ENCODE data around the gene SLC19A1.

Gene SLC19A1

GRCh38 chr21:45461806-45462341 is 80.4 kb downstream of the SLC19A1 start:
- no peaks in the 10 kb centered on the region for H3K36me3 ChIP-seq (ENCODE audit: control insufficient read depth, insufficient read depth, low read length)
- H3K27me3 ChIP-seq (ENCODE audit: control insufficient read depth, insufficient read depth, low read length, poor library complexity, severe bottlenecking), result no peaks in the 10 kb centered on the region
- no peaks in the 10 kb centered on the region for H3K4me1 ChIP-seq (ENCODE audit: control insufficient read depth, insufficient read depth, low read length)
- H3K9me3 ChIP-seq (ENCODE audit: control insufficient read depth, low read length), result no peaks in the 10 kb centered on the region
- H3K4me3 ChIP-seq (ENCODE audit: insufficient read depth, low read depth, low read length), result no peak overlapping the region
- H3K27ac ChIP-seq (ENCODE audit: insufficient read depth, low read depth, low read length, poor library complexity, severe bottlenecking), result no peak overlapping the region

- Histone ChIP-seq H3K36me3 (ENCODE audit: control insufficient read depth, insufficient read depth, low read length) (no peaks in the 10 kb centered on the region), H3K4me3 (ENCODE audit: insufficient read depth, low read depth, low read length) (no peak overlapping the region), H3K27ac (ENCODE audit: insufficient read depth, low read depth, low read length, poor library complexity, severe bottlenecking) (no peak overlapping the region), H3K9me3 (ENCODE audit: control insufficient read depth, low read length) (no peaks in the 10 kb centered on the region), H3K4me1 (ENCODE audit: control insufficient read depth, insufficient read depth, low read length) (no peaks in the 10 kb centered on the region), H3K27me3 (ENCODE audit: control insufficient read depth, insufficient read depth, low read length, poor library complexity, severe bottlenecking) (no peaks in the 10 kb centered on the region)
- 88 to 96% methylated on average over 5 of the region's 5 CpGs for WGBS, 2 experiments
Measured at GRCh38 chr21:45461369-45461750, 80.9 kb downstream of the SLC19A1 start.

- 95 to 96% methylated on average over 9 of the region's 9 CpGs for WGBS, 2 experiments
- H3K27ac ChIP-seq (ENCODE audit: insufficient read depth, low read depth, low read length, poor library complexity, severe bottlenecking), result no peak overlapping the region
- no peaks in the 10 kb centered on the region for H3K36me3 ChIP-seq (ENCODE audit: control insufficient read depth, insufficient read depth, low read length)
Measured at GRCh38 chr21:45460611-45461368, 81.5 kb downstream of the SLC19A1 start.

GRCh38 chr21:45460011-45460565 is 82.2 kb downstream of the SLC19A1 start:
- Histone ChIP-seq H3K4me3 (ENCODE audit: insufficient read depth, low read depth, low read length) (no peak overlapping the region), H3K27ac (ENCODE audit: insufficient read depth, low read depth, low read length, poor library complexity, severe bottlenecking) (no peak overlapping the region)

More at GRCh38 chr21:45460611-45461368, 81.5 kb downstream of the SLC19A1 start:
- H3K4me1 ChIP-seq (ENCODE audit: control insufficient read depth, insufficient read depth, low read length), result no peaks in the 10 kb centered on the region
- H3K27me3 ChIP-seq (ENCODE audit: control insufficient read depth, insufficient read depth, low read length, poor library complexity, severe bottlenecking), result no peaks in the 10 kb centered on the region
- H3K9me3 ChIP-seq (ENCODE audit: control insufficient read depth, low read length), result no peaks in the 10 kb centered on the region
- no peak overlapping the region for H3K4me3 ChIP-seq (ENCODE audit: insufficient read depth, low read depth, low read length)

GRCh38 chr21:45459171-45460010 is 82.8 kb downstream of the SLC19A1 start:
- WGBS, 2 experiments, result 94 to 97% methylated on average over 23 of the region's 23 CpGs
- Histone ChIP-seq H3K27me3 (ENCODE audit: control insufficient read depth, insufficient read depth, low read length, poor library complexity, severe bottlenecking) (no peaks in the 10 kb centered on the region), H3K27ac (ENCODE audit: insufficient read depth, low read depth, low read length, poor library complexity, severe bottlenecking) (no peak overlapping the region)

More at GRCh38 chr21:45460011-45460565, 82.2 kb downstream of the SLC19A1 start:
- Histone ChIP-seq H3K36me3 (ENCODE audit: control insufficient read depth, insufficient read depth, low read length) (no peaks in the 10 kb centered on the region), H3K4me1 (ENCODE audit: control insufficient read depth, insufficient read depth, low read length) (no peaks in the 10 kb centered on the region), H3K27me3 (ENCODE audit: control insufficient read depth, insufficient read depth, low read length, poor library complexity, severe bottlenecking) (no peaks in the 10 kb centered on the region), H3K9me3 (ENCODE audit: control insufficient read depth, low read length) (no peaks in the 10 kb centered on the region)
- WGBS, 2 experiments, result 95 to 96% methylated on average over 23 of the region's 23 CpGs

GRCh38 chr21:45458281-45459170 is 83.7 kb downstream of the SLC19A1 start:
- H3K27me3 ChIP-seq (ENCODE audit: control insufficient read depth, insufficient read depth, low read length, poor library complexity, severe bottlenecking), result no peaks in the 10 kb centered on the region
- H3K36me3 ChIP-seq (ENCODE audit: control insufficient read depth, insufficient read depth, low read length), result no peaks in the 10 kb centered on the region
- H3K9me3 ChIP-seq (ENCODE audit: control insufficient read depth, low read length), result no peaks in the 10 kb centered on the region
- 93 to 94% methylated on average over 30 of the region's 30 CpGs for WGBS, 2 experiments
- H3K27ac ChIP-seq (ENCODE audit: insufficient read depth, low read depth, low read length, poor library complexity, severe bottlenecking), result no peak overlapping the region
- no peak overlapping the region for H3K4me3 ChIP-seq (ENCODE audit: insufficient read depth, low read depth, low read length)
- H3K4me1 ChIP-seq (ENCODE audit: control insufficient read depth, insufficient read depth, low read length), result peaks cover 14% of the 10 kb centered on the region

More at GRCh38 chr21:45459171-45460010, 82.8 kb downstream of the SLC19A1 start:
- H3K4me3 ChIP-seq (ENCODE audit: insufficient read depth, low read depth, low read length), result no peak overlapping the region
- H3K4me1 ChIP-seq (ENCODE audit: control insufficient read depth, insufficient read depth, low read length), result peaks cover 6% of the 10 kb centered on the region
- H3K9me3 ChIP-seq (ENCODE audit: control insufficient read depth, low read length), result no peaks in the 10 kb centered on the region
- no peaks in the 10 kb centered on the region for H3K36me3 ChIP-seq (ENCODE audit: control insufficient read depth, insufficient read depth, low read length)

- no peaks in the 10 kb centered on the region for H3K9me3 ChIP-seq (ENCODE audit: control insufficient read depth, low read length)
- no peak overlapping the region for H3K4me3 ChIP-seq (ENCODE audit: insufficient read depth, low read depth, low read length)
- no peak overlapping the region for H3K27ac ChIP-seq (ENCODE audit: insufficient read depth, low read depth, low read length, poor library complexity, severe bottlenecking)
- peaks cover 14% of the 10 kb centered on the region for H3K4me1 ChIP-seq (ENCODE audit: control insufficient read depth, insufficient read depth, low read length)
- 84% methylated on average over 9 of the region's 9 CpGs for WGBS, 2 experiments
- no peaks in the 10 kb centered on the region for H3K27me3 ChIP-seq (ENCODE audit: control insufficient read depth, insufficient read depth, low read length, poor library complexity, severe bottlenecking)
- H3K36me3 ChIP-seq (ENCODE audit: control insufficient read depth, insufficient read depth, low read length), result no peaks in the 10 kb centered on the region
Measured at GRCh38 chr21:45457832-45458172, 84.4 kb downstream of the SLC19A1 start.

GRCh38 chr21:45457161-45457831 is 84.9 kb downstream of the SLC19A1 start:
- Histone ChIP-seq H3K4me3 (ENCODE audit: insufficient read depth, low read depth, low read length) (no peak overlapping the region), H3K4me1 (ENCODE audit: control insufficient read depth, insufficient read depth, low read length) (peaks cover 14% of the 10 kb centered on the region), H3K36me3 (ENCODE audit: control insufficient read depth, insufficient read depth, low read length) (no peaks in the 10 kb centered on the region), H3K27me3 (ENCODE audit: control insufficient read depth, insufficient read depth, low read length, poor library complexity, severe bottlenecking) (no peaks in the 10 kb centered on the region), H3K27ac (ENCODE audit: insufficient read depth, low read depth, low read length, poor library complexity, severe bottlenecking) (no peak overlapping the region), H3K9me3 (ENCODE audit: control insufficient read depth, low read length) (no peaks in the 10 kb centered on the region)
- 92 to 93% methylated on average over 25 of the region's 25 CpGs for WGBS, 2 experiments

GRCh38 chr21:45456584-45457160 is 85.6 kb downstream of the SLC19A1 start:
- H3K9me3 ChIP-seq (ENCODE audit: control insufficient read depth, low read length), result no peaks in the 10 kb centered on the region
- 95% methylated on average over 38 of the region's 38 CpGs for WGBS, 2 experiments
- H3K4me1 ChIP-seq (ENCODE audit: control insufficient read depth, insufficient read depth, low read length), result peaks cover 14% of the 10 kb centered on the region
- H3K36me3 ChIP-seq (ENCODE audit: control insufficient read depth, insufficient read depth, low read length), result no peaks in the 10 kb centered on the region
- no peak overlapping the region for H3K27ac ChIP-seq (ENCODE audit: insufficient read depth, low read depth, low read length, poor library complexity, severe bottlenecking)
- no peak overlapping the region for H3K4me3 ChIP-seq (ENCODE audit: insufficient read depth, low read depth, low read length)
- no peaks in the 10 kb centered on the region for H3K27me3 ChIP-seq (ENCODE audit: control insufficient read depth, insufficient read depth, low read length, poor library complexity, severe bottlenecking)

All from ectodermal cell (in vitro differentiated cells).